A673 (cell line): ENCODE measurements around the gene RIC8A. TPM values are rescaled to one million over a fixed set of nuclear protein-coding genes. Genes with fewer than 3 reads are reported as not detected.

Experiments
- BruUV-seq: library from RNA; stranded (reverse); fragments of 400-500 nt; replicated peaks from 2 replicates; lab custom pipeline; 2021; lab: Mats Ljungman, UMichigan
- CTCF ChIA-PET: fragments of 300-600 bp; sonication (Branson Sonifier 250); formaldehyde crosslinking; loops from one replicate; lab custom pipeline; 2022; ENCODE audit warnings: antibody characterized with exemption; lab: Charles Lee
- POLR2A ChIA-PET: fragments of 300-600 bp; sonication (Branson Sonifier 250); formaldehyde crosslinking; loops from one replicate; lab custom pipeline; 2022; ENCODE audit warnings: antibody characterized with exemption; ENCODE audit not compliant: low non-redundant PET; lab: Charles Lee
- DNase-seq: peaks from one replicate; pipeline ENCODE4 v3.0.0-alpha.2; 2015; ENCODE audit warnings: low spot score
- H3K27ac ChIP-seq: fragments of 200-600 bp; sonication (generic); 2 replicates; pipeline ENCODE4 v1.5.1; 2016; ENCODE audit warnings: mixed run types, low read depth, mild to moderate bottlenecking, mixed read lengths, antibody characterized with exemption, low read length; ENCODE audit not compliant: poor library complexity, severe bottlenecking
- H3K27me3 ChIP-seq: fragments of 200-600 bp; sonication (generic); replicated peaks from 2 replicates; pipeline ENCODE4 v1.6.1; 2017; ENCODE audit warnings: mixed run types, low read depth, mild to moderate bottlenecking, mixed read lengths, antibody characterized with exemption, low read length; ENCODE audit not compliant: insufficient read depth, poor library complexity
- H3K36me3 ChIP-seq: fragments of 200-600 bp; sonication (generic); 2 replicates; pipeline ENCODE4 v1.6.1; 2016; ENCODE audit warnings: mixed run types, mild to moderate bottlenecking, mixed read lengths, antibody characterized with exemption, low read length; ENCODE audit not compliant: insufficient read depth, poor library complexity, severe bottlenecking
- H3K4me1 ChIP-seq: fragments of 200-600 bp; sonication (generic); 2 replicates; pipeline ENCODE4 v1.6.1; 2017; ENCODE audit warnings: mixed run types, mild to moderate bottlenecking, mixed read lengths, antibody characterized with exemption, low read length; ENCODE audit not compliant: insufficient read depth, poor library complexity, severe bottlenecking
- H3K4me3 ChIP-seq: fragments of 200-600 bp; sonication (generic); 2 replicates; pipeline ENCODE4 v1.5.1; 2016; ENCODE audit warnings: low read depth, mixed run types, mild to moderate bottlenecking, mixed read lengths, low read length; ENCODE audit not compliant: poor library complexity, severe bottlenecking
- H3K9me3 ChIP-seq: fragments of 200-600 bp; sonication (generic); 2 replicates; pipeline ENCODE4 v1.6.1; 2016; ENCODE audit warnings: mixed run types, low read depth, mild to moderate bottlenecking, mixed read lengths, antibody characterized with exemption, low read length; ENCODE audit not compliant: poor library complexity, severe bottlenecking
- EZH2 ChIP-seq: fragments of 200-600 bp; sonication (generic); IDR thresholded peaks from 2 replicates; pipeline ENCODE4 v1.6.1; 2017; ENCODE audit warnings: borderline replicate concordance, low read depth, mild to moderate bottlenecking, mixed read lengths, antibody characterized with exemption, low read length; ENCODE audit not compliant: poor library complexity, severe bottlenecking
- intact Hi-C: fragments of 100-400 bp; cut with micrococcal nuclease; formaldehyde crosslinking; loops from one replicate; pipeline ENCODE4 v1.10.0; 2022; ENCODE audit not compliant: unreplicated experiment
- total RNA-seq: library from RNA; stranded (reverse); gene quantifications from 2 replicates; pipeline ENCODE4 v1.2.3, GENCODE V29; 2021
- TF ChIP-seq, protein P1 (sequence below): fragments of 300-800, 200-600 bp; sonication (generic); conservative IDR thresholded peaks from 2 replicates; pipeline ENCODE4 v1.5.1; 2017; ENCODE audit warnings: low read depth, mild to moderate bottlenecking, antibody characterized with exemption, low read length, moderate library complexity, mixed read lengths

RIC8A gene
- total RNA-seq, 1 experiment from 2014 or later, result 88.2 TPM

DNA sequence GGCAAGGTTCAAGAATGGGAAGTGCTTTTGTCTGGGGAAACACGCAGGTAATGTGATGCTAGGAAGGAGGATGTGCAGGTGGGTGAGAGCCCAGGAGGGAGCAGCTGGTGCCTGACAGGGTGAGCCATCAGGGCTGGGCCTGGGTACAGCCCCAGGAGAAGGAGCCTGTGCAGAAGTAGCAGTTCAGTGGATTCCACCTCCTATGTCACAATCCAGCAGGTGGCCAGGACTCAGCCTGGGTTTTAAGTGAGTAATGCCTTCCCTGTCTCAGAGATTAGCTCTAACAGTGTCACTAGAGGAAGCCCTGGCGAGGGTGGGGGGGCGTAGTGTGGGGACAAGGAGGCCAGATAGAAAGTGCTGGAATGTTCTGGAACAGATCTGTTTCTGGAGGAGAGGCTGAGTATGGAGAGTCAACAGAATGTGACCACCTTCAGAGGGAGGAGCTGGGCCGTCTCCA is 8.1 kb downstream of the RIC8A start:
- intact Hi-C loops, result no loop called here
- ChIA-PET CTCF (interaction anchor here (0.6 to 1.2 kb wide), 2 partner anchors 8 to 524 kb away, joined by 3 to 4 read pairs; partner anchors contain the start of genes BET1L and RIC8A), POLR2A (no interaction called here)
- no TSS peak for BruUV-seq
- H3K27ac ChIP-seq, result peak overlapping the region; percentile 78
- H3K4me3 ChIP-seq, result no peak overlapping the region
- no peaks in the 10 kb centered on the region for H3K27me3 ChIP-seq
- peaks cover 49% of the 10 kb centered on the region for H3K36me3 ChIP-seq
- TF ChIP-seq EZH2, result no peak
- TF ChIP-seq, protein P1, sequence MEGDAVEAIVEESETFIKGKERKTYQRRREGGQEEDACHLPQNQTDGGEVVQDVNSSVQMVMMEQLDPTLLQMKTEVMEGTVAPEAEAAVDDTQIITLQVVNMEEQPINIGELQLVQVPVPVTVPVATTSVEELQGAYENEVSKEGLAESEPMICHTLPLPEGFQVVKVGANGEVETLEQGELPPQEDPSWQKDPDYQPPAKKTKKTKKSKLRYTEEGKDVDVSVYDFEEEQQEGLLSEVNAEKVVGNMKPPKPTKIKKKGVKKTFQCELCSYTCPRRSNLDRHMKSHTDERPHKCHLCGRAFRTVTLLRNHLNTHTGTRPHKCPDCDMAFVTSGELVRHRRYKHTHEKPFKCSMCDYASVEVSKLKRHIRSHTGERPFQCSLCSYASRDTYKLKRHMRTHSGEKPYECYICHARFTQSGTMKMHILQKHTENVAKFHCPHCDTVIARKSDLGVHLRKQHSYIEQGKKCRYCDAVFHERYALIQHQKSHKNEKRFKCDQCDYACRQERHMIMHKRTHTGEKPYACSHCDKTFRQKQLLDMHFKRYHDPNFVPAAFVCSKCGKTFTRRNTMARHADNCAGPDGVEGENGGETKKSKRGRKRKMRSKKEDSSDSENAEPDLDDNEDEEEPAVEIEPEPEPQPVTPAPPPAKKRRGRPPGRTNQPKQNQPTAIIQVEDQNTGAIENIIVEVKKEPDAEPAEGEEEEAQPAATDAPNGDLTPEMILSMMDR, result no peak
- peaks cover 21% of the 10 kb centered on the region for H3K4me1 ChIP-seq
- H3K9me3 ChIP-seq, result no peaks in the 10 kb centered on the region
- no peak for DNase-seq

DNA sequence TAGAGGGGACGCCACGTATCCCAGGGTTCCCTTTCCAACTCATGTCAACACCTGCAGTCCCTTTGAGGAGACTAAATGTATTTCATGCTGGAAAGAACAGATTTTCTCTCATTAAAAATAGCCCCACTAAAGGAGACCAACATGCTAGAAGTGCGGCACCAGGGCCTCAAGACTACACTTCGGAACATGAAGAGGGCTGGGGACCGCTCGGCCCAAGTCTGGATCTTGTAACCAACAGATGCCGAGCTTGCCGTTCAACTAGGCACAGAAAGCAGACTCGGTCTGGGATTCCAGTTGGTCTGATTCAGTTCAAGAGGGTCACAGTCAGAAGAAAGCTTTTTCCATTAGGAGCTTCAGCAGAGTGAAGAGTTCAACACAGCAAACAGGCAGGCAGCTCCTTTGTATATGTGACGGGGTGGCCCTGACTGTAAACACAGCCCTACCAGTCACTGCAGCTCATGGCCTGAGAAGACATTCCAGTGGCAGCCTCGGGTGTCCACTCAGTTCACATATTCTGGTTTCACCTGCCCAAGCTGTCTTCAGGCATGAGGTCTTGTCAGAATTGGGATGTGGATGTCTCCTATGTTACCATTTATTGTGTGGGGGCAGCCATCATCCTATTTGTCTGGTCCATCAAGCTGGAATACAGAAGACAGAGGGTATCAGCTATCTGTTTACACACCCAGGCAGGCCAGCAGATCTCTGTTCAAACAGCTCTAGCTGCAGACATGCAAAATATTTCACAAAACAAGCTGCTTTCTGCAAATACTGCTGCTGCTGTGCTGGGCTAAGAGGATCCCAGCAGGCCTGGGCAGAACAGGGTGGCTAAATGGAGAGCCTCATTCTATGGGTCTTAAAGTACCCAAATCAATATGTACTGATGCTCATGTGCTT is 8.8 kb downstream of the RIC8A start:
- Histone ChIP-seq H3K9me3 (no peaks in the 10 kb centered on the region), H3K27ac (peak overlapping the region; percentile 78), H3K4me3 (no peak overlapping the region), H3K36me3 (peaks cover 43% of the 10 kb centered on the region), H3K27me3 (no peaks in the 10 kb centered on the region), H3K4me1 (peaks cover 21% of the 10 kb centered on the region)
- CTCF ChIA-PET, result interaction anchor here (1.2 kb wide), 1 partner anchor 9 kb away, joined by 3 read pairs; the partner anchor contains the start of genes BET1L and RIC8A
- intact Hi-C loops, result no loop called here
- TF ChIP-seq, protein P1, result no peak
- no peak for TF ChIP-seq EZH2
- BruUV-seq, result no TSS peak
- no peak for DNase-seq
- POLR2A ChIA-PET, result no interaction called here

DNA sequence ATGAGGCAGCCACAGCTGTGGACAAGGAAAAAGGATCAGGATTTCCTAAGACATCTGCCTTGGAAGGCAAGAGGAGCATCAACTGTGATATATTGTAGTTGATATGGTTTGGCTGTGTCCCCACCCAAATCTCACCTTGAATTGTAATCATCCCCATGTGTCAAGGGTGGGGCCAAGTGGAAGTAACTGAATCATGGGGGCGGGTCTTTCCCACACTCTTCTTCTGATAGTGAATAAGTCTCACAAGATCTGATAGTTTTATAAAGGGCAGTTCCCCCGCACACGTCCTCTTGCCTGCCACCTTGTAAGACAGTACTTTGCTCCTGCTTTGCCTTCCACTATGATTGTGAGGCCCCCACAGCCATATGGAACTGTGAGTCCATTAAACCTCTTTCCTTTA is 10.2 kb downstream of the RIC8A start:
- no TSS peak for BruUV-seq
- Histone ChIP-seq H3K36me3 (peaks cover 29% of the 10 kb centered on the region), H3K4me3 (no peak overlapping the region), H3K27me3 (no peaks in the 10 kb centered on the region), H3K4me1 (peaks cover 21% of the 10 kb centered on the region), H3K27ac (peak overlapping the region; percentile 78), H3K9me3 (no peaks in the 10 kb centered on the region)
- intact Hi-C loops, result no loop called here
- ChIA-PET POLR2A (no interaction called here), CTCF (no interaction called here)
- DNase-seq, result no peak
- TF ChIP-seq, protein P1, result no peak
- no peak for TF ChIP-seq EZH2
